Muscle of arm (tissue), 12 donors: ENCODE measurements around the gene ALOX15. TPM values are rescaled to one million over a fixed set of nuclear protein-coding genes. Genes with fewer than 3 reads are reported as not detected.
"Not testable (repeated sequence)": the region's sequence is repeated elsewhere in the genome, so short reads cannot be mapped to it uniquely, and the experiment has no call there.

ENCODE experiments used
- DNase-seq: peaks from one replicate; pipeline ENCODE4 v3.0.0-alpha.2; 2013
- polyA plus RNA-seq, 12 donors: library from polyadenylated mRNA; unstranded; fragments of 120-200 nt; gene quantifications; one replicate each; pipeline ENCODE4 v1.2.1, GENCODE V29; 2013; ENCODE audit not compliant: insufficient read length in 12 of 12

The ALOX15 gene
- polyA plus RNA-seq, 12 donors, result 0.19 to 2.0 (median 0.41) TPM; not detected in 2

DNA sequence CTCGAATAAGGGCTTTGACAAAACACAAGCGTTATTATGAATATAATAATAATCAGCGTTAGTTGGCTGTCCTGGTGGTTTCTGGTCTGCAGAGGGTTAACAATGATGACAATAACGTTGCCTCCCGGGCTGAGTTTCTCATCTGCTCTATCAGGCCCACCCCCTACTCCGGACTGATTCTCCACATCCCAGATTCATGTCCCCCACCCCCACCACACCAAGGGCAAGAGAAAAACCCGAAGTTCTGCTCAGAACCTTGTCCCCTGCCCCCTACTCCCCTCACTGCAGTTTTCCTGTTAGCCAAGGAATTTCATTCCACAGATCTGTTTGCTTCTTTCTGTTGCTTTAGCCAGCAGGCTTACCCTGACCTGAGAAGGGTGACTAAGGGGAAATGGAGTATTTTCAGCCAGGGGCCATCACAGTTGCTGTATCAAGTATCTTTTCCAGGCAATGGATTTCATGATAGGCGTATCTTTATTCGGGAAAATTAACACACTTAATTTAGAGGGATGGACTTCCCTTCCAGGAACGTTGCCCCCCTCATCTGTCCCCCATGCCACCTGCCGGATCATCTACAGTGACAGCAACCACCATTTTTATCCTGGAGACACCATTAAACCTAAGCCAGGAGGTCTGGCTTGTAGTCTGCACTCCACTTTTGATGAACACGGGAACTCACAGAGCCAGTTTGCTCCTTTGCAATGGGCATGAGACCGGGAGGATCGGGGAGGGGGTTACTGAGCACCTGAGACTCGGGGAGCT is 23.7 kb downstream of the ALOX15 start:
- DNase-seq, result no peak

DNA sequence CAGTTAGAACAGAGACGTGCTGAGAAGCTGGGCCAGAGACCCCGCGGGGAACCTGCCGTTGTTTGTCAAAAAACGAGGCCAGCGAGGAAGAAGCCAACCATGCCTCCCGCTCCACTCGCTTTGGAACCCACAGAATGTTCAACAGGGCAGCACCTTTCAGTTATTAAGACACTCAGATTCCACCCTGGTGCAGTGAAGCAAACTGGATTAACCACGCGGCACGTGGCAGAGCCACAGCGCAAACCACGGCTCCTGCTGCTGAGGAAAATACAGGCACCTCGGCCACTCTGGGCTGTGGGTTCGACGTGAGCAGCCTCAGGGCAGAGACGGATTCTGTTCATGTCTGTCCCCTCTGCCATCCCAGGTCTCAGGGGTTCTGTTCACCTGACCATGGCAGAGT is 24.4 kb downstream of the ALOX15 start:
- no peak for DNase-seq

DNA sequence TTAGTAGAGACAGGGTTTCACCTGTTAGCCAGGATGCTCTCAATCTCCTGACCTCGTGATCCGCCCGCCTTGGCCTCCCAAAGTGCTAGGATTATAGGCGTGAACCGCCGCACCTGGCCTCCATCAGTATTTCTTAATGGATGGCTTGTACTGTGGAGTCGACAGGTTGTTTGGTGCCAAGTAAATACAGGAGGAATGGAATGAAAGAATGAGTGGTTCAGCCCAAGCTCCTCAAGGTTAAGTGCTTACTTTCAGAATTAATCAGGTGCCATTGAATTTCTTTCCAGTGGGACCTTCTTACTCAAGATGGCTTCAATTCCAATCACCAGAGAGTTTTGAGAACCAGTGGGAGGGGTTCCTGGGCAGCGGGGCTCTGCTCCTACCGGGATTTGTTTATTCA is 25.0 kb downstream of the ALOX15 start:
- DNase-seq, result no peak

DNA sequence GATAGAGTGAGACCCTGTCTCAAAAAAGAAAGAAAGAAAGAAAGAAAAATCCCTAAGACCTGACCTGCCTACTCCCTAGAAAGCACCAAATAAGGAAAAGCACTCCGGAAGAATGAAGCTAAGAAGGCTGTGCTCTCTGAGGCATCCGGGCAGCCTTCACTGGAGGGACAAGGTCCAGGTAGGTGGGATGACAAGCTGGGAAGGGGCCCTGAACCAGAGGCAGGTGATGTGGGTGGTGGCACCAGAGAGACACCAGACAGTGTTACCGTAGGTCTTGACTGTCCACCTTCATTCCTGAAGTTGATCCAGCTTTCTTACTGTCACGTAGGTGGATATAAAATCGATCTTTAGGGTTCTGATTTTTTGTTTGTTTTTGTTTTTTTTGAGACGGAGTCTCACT is 30.8 kb downstream of the ALOX15 start:
- no peak for DNase-seq

DNA sequence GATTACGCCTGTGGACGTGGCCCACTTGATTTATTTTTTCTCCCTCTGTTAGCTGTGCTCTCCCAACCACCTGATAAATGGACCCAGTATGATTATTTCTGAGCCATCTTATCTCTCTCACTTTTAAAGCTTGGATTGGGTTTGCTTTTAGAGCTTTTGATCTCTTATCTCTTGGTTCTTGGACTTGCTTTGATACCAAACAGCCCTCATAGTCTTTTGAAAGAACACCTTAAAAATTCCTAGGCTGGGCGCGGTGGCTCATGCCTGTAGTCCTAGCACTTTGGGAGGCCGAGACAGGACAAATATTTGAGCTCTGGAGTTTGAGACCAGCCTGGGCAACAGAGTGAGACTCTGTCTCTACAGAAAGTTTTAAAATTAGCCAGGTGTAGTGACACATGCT is 31.3 kb downstream of the ALOX15 start:
- DNase-seq, result no peak

DNA sequence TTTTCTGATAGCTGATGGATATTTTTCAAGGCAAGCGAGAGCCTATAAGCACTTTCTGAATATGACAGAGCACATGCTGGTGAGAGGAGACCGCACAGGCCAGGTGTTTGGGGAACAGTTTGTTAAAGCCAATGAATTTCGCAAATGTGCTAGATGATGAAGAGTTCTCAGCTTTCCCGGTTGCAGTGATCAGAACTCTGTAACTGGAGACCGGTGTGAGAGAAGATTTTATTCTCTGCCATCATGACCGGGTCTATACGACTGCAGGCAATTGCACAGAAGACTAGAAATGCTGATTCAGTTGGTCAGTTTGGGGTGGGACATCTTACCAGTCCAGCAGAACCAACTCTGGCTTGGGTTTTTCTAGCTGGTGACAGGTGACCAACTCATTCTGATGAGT is 31.7 kb downstream of the ALOX15 start:
- no peak for DNase-seq

DNA sequence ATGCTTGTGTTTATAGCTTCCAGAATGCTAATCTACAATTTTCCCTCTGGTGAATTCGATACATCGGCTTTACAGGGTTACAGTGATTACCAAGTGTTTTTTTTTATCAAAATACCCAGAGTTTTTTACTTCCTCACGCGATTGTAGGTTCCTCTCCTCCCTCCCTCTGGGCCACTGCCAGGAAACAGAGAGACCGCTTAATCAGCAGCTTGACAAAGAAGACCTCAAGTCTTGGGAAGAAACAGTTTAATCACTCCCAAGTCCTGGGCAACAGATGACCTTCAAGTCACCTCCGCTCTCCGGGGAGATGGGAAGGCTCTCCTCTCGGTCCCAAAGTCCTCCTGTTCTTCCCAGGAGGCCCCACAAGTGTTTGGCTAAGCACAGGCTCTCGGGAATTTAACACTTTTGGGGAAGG is 33.7 kb downstream of the ALOX15 start:
- peak; percentile 67 for DNase-seq

DNA sequence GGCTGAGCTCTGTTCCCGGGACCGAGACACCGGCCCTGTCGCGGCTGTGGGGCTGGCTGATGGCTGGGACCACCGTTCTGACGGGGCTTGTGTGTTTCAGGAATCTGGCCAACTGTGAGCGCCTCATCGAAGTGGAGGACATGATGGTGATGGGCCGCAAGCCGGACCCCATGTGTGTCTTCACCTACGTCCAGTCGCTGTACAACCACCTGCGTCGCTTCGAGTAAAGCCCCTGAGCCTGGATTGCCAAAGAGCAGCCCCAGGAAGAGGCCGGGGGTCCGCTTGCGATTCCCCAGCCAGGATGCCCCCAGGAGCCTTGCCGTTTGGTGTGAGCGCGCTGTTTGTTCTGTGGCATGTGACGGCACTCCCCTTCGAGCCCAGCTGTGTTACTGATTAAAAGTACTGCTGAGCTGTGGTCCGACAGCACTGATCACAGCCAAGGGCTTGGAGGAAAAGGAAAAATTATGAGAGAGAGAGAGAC is 34.2 kb downstream of the ALOX15 start:
- no peak for DNase-seq

DNA sequence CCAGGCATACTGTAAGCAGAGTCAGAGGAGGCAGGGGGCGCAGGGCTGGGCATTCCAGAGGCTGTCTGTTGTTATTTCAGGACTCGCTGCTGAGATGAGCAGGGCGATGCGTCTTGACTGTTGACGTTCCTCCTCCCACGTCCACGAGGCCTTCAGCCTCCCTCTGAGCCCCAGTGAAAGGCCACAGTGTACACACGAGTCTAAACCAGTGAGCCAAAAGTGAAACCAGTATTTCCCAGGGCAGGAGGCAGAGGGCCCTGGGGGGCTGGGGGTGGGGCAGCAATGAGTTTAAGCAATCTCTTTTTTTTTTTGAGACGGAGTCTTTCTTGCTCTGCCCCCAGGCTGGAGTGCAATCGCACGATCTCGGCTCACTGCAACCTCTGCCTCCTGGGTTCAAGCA is 35.7 kb downstream of the ALOX15 start:
- DNase-seq, result no peak

DNA sequence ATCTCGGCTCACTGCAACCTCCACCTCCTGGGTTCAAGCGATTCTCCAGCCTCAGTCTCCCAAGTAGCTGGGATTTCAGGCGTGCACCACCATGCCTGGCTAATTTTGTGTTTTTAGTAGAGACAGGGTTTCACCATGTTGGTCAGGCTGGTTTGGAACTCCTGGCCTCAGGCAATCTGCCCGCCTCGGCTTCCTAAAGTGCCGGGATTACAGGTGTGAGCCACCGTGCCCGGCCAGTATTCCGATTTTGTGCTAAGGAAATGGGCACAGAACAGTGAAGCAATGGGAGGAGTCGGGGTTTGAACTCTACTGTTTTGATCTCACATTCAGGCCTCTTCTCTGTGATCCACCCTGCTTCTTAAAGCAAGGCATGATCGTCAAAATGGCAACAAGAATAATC is 36.7 kb downstream of the ALOX15 start:
- not testable (repeated sequence) for DNase-seq

DNA sequence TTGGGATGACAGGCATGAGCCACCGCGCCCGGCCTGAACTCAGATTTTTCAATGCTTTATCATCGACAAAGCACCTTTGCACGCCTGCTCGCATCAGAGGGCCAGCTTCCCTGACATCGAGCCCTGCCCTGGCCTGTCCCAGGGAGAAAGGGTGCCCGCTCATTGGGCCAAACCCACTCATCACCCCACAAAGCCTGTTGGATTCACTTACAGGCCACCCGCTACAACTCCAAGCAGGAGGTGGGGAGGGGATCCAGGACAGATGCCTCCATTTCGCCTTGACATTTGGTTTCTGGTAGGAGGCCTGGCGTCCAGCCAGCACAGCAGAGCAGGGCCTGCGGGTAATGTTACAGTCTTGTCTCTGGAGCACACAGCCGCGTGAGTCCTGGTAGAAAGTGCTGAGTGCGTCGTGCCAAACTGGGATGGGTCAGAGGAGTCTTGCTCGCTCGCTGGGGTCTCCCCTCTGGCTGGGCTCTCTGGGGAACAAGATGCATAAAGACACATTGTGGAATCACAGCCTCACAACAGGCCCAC is 37.3 kb downstream of the ALOX15 start:
- DNase-seq, result peak; percentile 58

DNA sequence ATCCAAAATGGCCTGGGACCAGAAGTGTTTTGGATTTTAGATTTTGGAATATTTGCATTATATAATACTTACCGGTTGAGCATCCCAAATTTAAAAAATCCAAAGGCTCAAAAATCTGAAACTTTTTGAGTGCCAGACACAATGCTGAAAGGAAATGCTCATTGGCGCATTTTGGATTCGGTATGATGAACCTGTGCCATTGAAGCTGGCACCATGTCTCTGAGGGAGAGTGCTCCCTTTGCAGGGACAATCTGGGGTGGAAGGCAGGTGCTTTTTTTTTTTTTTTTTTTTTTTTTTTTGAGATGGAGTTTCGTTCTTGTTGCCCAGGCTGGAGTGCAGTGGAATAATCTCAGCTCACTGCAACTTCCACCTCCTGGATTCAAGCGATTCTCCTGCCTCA is 39.4 kb downstream of the ALOX15 start:
- no peak for DNase-seq

DNA sequence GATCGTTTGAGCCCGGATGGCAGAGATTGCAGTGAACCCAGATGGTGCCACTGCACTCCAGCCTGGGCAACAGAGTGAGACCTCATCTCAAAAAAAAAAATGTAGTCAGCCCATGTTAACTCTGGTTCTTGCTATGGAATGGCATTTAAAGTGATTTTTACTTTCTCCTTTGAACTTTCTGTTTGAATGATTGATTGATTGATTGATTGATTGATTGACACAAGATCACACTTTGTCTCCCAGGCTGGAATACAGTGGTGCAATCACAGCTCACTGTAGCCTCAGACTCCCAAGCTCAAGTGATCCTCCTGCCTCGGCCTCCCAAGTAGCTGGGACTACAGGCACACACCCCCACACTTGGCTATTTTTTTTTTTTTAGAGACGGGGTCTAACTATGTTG is 40.2 kb downstream of the ALOX15 start:
- no peak for DNase-seq

DNA sequence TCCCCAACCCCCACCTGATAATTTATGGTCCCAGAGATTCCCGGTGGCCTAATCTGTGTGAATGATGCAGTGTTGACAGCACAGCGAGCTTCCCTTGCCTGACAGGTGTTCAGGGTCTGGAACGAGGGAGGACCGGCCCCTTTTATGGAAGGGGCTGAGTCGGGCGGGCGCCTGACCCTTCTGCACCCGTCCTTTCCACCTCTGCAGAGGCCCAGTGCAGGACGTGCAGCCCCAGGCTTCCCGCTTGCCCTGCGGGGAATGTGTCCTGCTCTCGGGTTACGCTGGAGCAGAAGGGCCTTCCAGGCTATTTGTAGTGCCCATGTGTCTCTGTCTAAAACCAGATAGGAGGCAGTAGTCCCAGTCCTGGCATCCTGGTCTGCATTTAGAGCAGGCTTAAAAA is 40.9 kb downstream of the ALOX15 start:
- no peak for DNase-seq

DNA sequence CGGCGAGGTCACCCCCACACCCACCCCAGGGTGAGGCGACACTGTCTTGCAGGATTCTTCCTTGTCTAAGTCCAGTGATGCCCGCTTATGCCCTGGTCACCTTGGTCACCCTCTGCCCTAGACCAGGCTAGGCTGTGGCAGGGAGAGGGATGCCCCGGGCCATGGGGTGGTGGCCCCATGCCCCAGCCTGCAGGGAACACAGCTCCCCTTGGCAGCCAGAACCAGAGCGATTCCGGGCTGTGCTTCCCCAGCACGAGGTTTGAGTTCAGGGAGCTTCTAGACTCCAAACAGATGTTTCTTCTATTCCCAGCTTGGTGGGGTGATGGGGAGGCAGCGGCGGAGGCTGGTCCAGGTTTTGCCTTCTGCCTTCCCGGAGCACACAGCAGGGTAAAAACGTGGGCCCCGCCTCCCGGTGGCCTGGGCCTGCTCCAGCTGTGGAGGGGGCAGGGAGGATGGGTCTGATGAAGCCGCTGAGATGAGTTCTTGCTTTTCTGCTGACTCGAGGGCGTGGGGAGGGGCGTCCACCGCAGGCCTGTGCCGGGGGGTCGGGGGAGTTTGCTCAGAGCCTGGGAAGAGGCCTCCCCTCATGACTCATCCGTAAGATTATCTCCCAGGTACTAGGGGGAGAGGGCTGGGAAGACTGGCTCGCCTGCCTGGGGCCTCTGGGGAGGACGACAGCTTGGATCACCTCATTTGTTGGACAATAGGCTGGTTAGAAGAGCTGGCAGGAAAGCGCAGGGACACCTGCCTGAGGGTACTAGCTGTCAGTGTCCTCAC is 41.8 kb downstream of the ALOX15 start:
- DNase-seq, result peak; percentile 63

DNA sequence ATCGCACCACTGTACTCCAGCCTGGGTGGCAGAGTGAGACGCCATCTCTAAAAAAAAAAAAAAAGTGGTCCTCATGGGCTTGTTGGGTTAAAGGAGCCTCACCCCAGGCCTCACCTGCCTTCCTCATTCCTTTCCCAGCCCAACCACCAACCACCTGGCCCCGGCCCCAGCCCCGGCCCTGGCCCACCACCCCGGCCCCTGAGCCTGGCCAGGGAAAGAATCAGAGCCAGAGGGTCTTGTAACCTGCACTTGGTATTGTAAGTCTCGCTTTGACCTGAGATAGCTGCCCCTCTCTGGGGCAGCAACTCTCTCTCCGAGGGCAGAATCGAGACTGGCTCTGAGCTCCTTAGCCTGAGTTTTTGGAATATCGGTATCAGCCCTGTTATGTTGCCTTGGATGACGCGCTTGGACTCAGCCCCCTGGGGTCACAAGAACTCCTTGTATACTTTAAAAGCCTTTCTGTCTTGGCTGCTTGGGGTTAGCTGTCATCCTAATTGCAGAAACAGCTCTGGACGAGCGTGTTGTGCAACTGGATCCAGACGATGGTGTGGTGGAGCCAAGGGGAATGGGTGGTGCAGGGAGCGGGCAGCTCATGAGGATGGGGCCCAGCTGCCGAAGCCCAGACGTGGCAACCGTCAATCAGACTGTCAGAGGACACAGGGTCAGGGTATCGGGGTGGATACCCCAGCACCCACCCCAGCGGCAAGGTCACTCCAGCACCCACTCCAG is 42.5 kb downstream of the ALOX15 start:
- DNase-seq, result peak; percentile 66

DNA sequence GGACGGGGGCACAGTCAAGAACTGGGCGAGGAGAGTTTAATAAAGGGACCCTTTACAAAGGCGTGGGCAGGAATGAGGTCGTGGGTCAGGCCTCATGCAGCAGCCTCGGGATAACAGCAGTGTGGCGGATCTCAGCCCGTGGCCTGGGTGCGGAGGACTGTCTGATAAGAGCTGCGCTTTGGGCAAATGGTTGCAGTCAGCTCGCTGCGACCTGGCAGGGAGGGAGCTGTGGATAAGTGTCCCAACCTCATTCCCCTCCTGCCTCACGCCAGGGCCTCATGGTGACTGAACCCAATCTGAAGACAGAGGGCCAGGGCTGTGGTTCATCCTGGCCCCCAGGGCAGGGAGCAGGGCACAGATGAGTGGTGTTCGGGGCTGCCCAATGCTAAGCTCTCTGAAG is 43.5 kb downstream of the ALOX15 start:
- no peak for DNase-seq

DNA sequence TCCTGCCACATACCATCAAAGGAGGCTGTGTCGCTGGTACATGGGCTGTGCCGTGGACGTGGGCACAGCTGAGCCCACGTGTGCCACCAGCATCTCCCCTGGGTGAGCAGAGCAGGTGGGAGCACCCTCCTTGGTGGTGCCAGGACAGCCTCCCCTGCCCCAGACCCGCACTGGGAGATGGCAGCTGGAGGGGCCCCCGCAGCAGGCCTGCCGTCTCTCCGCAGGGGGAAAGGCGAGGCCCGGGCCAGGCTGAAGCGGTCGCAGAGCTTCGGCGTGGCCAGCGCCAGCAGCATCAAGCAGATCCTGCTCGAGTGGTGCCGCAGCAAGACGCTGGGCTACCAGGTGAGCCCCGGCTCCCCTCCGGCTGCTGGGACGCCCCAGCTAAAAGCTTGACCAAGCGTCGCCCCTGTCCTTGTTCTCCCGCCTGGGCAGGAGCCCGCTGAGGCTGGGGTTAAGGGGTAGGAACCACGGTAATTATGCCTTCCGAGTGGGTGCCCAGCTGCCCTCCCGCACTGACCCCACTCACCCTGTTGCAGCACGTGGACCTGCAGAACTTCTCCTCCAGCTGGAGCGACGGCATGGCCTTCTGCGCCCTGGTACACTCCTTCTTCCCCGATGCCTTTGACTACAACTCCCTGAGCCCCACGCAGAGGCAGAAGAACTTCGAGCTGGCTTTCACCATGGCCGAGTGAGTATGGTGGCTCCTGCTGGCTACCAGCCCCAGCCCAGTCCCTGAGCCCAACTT is 44.7 kb downstream of the ALOX15 start:
- DNase-seq, result no peak

DNA sequence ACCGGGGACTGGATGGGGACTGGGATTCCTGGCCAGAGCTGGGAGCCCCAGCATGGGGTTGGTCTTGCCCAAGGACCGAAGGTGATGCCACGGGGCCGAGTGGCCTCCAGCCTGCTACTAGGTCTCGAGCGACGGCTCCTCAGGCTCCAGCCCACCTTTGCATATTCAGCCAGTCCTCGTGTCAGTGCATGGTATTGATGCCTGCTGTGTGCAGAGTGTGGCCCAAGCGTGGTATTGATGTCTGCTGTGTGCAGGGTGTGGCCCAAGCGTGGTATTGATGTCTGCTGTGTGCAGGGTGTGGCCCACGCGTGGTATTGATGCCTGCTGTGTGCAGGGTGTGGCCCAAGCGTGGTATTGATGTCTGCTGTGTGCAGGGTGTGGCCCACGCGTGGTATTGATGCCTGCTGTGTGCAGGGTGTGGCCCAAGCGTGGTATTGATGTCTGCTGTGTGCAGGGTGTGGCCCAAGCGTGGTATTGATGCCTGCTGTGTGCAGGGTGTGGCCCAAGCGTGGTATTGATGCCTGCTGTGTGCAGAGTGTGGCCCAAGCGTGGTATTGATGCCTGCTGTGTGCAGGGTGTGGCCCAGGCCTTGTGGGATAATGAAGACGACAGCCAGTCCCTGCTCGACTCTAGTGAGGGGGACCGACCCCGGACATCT is 45.7 kb downstream of the ALOX15 start:
- DNase-seq, result not testable (repeated sequence)

DNA sequence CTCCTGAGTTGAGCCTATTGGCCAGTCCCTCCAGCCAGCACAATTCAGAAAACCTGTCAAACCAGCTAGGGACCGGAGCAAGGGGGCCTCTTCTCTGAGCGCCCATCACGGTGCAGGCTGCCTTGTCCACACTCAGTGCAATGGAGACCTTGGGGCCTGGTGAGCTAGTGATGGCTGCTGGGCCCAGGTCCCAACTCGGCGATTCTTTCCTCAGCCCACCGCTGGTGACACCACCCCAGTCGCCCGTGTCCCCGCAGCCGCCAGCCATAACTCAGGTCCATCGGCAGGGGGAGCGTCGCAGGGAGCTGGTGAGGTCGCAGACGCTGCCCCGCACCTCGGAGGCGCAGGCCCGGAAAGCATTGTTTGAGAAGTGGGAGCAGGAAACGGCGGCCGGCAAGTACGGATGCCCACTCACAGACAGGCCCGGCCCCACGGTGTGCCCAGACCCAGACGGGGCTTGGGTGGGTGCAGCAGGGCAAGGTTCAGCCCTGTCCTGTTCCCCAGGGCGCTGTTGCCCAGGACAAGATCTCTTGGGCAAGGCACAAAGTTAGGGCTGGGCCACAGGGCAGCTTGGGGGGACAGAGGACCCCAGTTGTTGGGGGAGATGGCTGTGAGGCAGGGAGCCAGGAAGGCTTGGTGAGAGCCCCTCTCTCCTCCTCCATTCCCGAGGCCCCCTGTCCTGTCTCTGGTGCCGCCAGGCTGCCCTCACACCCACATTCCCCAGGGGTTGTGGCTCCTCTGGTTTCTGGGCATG is 46.4 kb downstream of the ALOX15 start:
- no peak for DNase-seq
